WI38 (cell line): ENCODE measurements around the gene GRXCR2.

Source experiments
- H3K4me3 ChIP-seq: 2 replicates; pipeline ENCODE4 v1.5.1; 2011; ENCODE audit warnings: low read depth, mild to moderate bottlenecking, control low read depth, low read length
- CTCF ChIP-seq: IDR thresholded peaks from 2 replicates; pipeline ENCODE4 v1.5.1; 2012; ENCODE audit warnings: low read depth, mild to moderate bottlenecking, control low read depth, low read length

GRXCR2 gene

GRCh38 chr5:145859453-145859852 is 13.4 kb downstream of the GRXCR2 start:
- no peak overlapping the region for H3K4me3 ChIP-seq
- TF ChIP-seq CTCF: no peak

GRCh38 chr5:145858959-145859358 is 13.9 kb downstream of the GRXCR2 start:
- TF ChIP-seq CTCF: no peak
- no peak overlapping the region for H3K4me3 ChIP-seq

GRCh38 chr5:145856285-145856818 is 16.5 kb downstream of the GRXCR2 start:
- no peak for TF ChIP-seq CTCF

GRCh38 chr5:145855763-145856267 is 17.0 kb downstream of the GRXCR2 start:
- no peak overlapping the region for H3K4me3 ChIP-seq
- TF ChIP-seq CTCF: no peak

More at GRCh38 chr5:145856285-145856818, 16.5 kb downstream of the GRXCR2 start:
- H3K4me3 ChIP-seq: no peak overlapping the region

GRCh38 chr5:145854651-145855258 is 18.1 kb downstream of the GRXCR2 start:
- no peak overlapping the region for H3K4me3 ChIP-seq
- no peak for TF ChIP-seq CTCF

- no peak for TF ChIP-seq CTCF
- H3K4me3 ChIP-seq: no peak overlapping the region
Measured at GRCh38 chr5:145853781-145854376, 18.9 kb downstream of the GRXCR2 start.

GRCh38 chr5:145852990-145853389 is 19.8 kb downstream of the GRXCR2 start:
- H3K4me3 ChIP-seq: no peak overlapping the region
- TF ChIP-seq CTCF: no peak
